Endodermal cell (in vitro differentiated cells): Measurements from ENCODE around the gene AHRR. TPM values are rescaled to one million over a fixed set of nuclear protein-coding genes. Genes with fewer than 3 reads are reported as not detected.
A peak's percentile ranks its signal among the peaks of the same experiment; 100 is the strongest.

Source experiments
- DNase-seq: peaks from one replicate; pipeline ENCODE4 v3.0.0-alpha.2; 2017
- H3K27ac ChIP-seq: 2 replicates; pipeline ENCODE4 v1.5.1; 2013; ENCODE audit warnings: mild to moderate bottlenecking, low read depth, low read length, moderate library complexity
- H3K27me3 ChIP-seq: 2 replicates; pipeline ENCODE4 v1.6.1; 2013; ENCODE audit warnings: mild to moderate bottlenecking, low read length, moderate library complexity; ENCODE audit not compliant: insufficient read depth, control insufficient read depth, poor library complexity, severe bottlenecking
- H3K36me3 ChIP-seq: 2 replicates; pipeline ENCODE4 v1.7.0; 2013; ENCODE audit warnings: mild to moderate bottlenecking, low read length, moderate library complexity; ENCODE audit not compliant: control insufficient read depth, insufficient read depth
- H3K4me1 ChIP-seq: one replicate; pipeline ENCODE4 v1.7.0; 2013; ENCODE audit warnings: low read length; ENCODE audit not compliant: control insufficient read depth, insufficient read depth
- H3K4me3 ChIP-seq: 2 replicates; pipeline ENCODE4 v1.5.1; 2013; ENCODE audit warnings: mild to moderate bottlenecking, low read length, moderate library complexity
- H3K9ac ChIP-seq: 2 replicates; pipeline ENCODE4 v1.6.1; 2013; ENCODE audit warnings: mild to moderate bottlenecking, low read length, moderate library complexity; ENCODE audit not compliant: poor library complexity, severe bottlenecking; ENCODE audit errors: extremely low read depth
- H3K9me3 ChIP-seq: 2 replicates; pipeline ENCODE4 v1.6.1; 2013; ENCODE audit warnings: mild to moderate bottlenecking, low read length, moderate library complexity; ENCODE audit not compliant: control insufficient read depth
- H3K27ac Mint-ChIP-seq: 2 replicates; pipeline ENCODE4 v1.8.0; 2020; ENCODE audit warnings: mixed read lengths
- H3K27me3 Mint-ChIP-seq: 2 replicates; pipeline ENCODE4 v1.8.0; 2021; ENCODE audit warnings: mild to moderate bottlenecking, mixed read lengths; ENCODE audit not compliant: insufficient read depth
- H3K36me3 Mint-ChIP-seq: 2 replicates; pipeline ENCODE4 v1.8.0; 2020; ENCODE audit warnings: low read depth, mixed read lengths
- H3K4me1 Mint-ChIP-seq: 2 replicates; pipeline ENCODE4 v1.8.0; 2020; ENCODE audit warnings: mixed read lengths
- H3K4me3 Mint-ChIP-seq: 2 replicates; pipeline ENCODE4 v1.8.0; 2020; ENCODE audit warnings: mild to moderate bottlenecking, moderate library complexity, mixed read lengths
- H3K9me3 Mint-ChIP-seq: 2 replicates; pipeline ENCODE4 v1.8.0; 2020; ENCODE audit warnings: mild to moderate bottlenecking, mixed read lengths
- CTCF ChIP-seq: fragments of 200-600 bp; sonication (generic); conservative IDR thresholded peaks from 2 replicates; pipeline ENCODE4 v1.5.0; 2021; ENCODE audit warnings: antibody characterized with exemption, mild to moderate bottlenecking
- WGBS, 2 experiments: methylation state at CpG; one replicate each; pipeline versions ENCODE4 v1.1.5 to v1.1.7; 2013; ENCODE audit warnings: missing lambda C conversion rate in 2 of 2, mixed read lengths in 1 of 2; ENCODE audit not compliant: insufficient coverage in 1 of 2, insufficient read length in 1 of 2; 5-methylcytosine and 5-hydroxymethylcytosine counted together
- total RNA-seq, 2 donors: library from RNA; stranded (reverse); fragmentation: NEBNext Ultra II Directional in 1 of 2; extraction: Animal tissue kit (Norgen Biotek cat#: 25700) in 1 of 2; gene quantifications; 2 replicates in 1 of 2; 3 replicates in 1 of 2; pipeline ENCODE4 v1.2.1, GENCODE V29; 2021

Gene AHRR
- total RNA-seq, 2 donors from 2014 or later, result 1.4 to 2.0 TPM

GRCh38 chr5:466661-467310, 145.3 kb downstream of the AHRR start:
- no peak overlapping the region for H3K27ac ChIP-seq
- H3K4me1 ChIP-seq, result no peaks in the 10 kb centered on the region
- Mint-ChIP-seq H3K27me3 (no peaks in the 10 kb centered on the region), H3K4me1 (peaks cover 4% of the 10 kb centered on the region), H3K9me3 (no peaks in the 10 kb centered on the region), H3K36me3 (peaks cover 27% of the 10 kb centered on the region), H3K4me3 (no peak overlapping the region), H3K27ac (no peak overlapping the region)
- H3K36me3 ChIP-seq, result peaks cover 7% of the 10 kb centered on the region
- no peak overlapping the region for H3K9ac ChIP-seq
- H3K4me3 ChIP-seq, result no peak overlapping the region
- WGBS, 2 experiments, result 96 to 97% methylated on average over 25 to 30 of the region's 30 CpGs
- H3K27me3 ChIP-seq, result no peaks in the 10 kb centered on the region
- TF ChIP-seq CTCF, result no peak
- peak; percentile 31 for DNase-seq
- no peaks in the 10 kb centered on the region for H3K9me3 ChIP-seq

- H3K36me3 ChIP-seq, result no peaks in the 10 kb centered on the region
- DNase-seq, result peak; percentile 22
Measured at GRCh38 chr5:468401-468800, 146.9 kb downstream of the AHRR start.

GRCh38 chr5:469752-470483, 148.4 kb downstream of the AHRR start:
- H3K9me3 ChIP-seq, result no peaks in the 10 kb centered on the region
- no peak overlapping the region for H3K27ac Mint-ChIP-seq

More at GRCh38 chr5:468401-468800, 146.9 kb downstream of the AHRR start:
- no peak overlapping the region for H3K27ac Mint-ChIP-seq
- peaks cover 13% of the 10 kb centered on the region for H3K36me3 Mint-ChIP-seq
- Histone ChIP-seq H3K4me1 (no peaks in the 10 kb centered on the region), H3K27ac (no peak overlapping the region), H3K4me3 (no peak overlapping the region), H3K27me3 (no peaks in the 10 kb centered on the region), H3K9ac (no peak overlapping the region), H3K9me3 (no peaks in the 10 kb centered on the region)
- no peak for TF ChIP-seq CTCF
- H3K4me1 Mint-ChIP-seq, result peaks cover 6% of the 10 kb centered on the region
- no peaks in the 10 kb centered on the region for H3K27me3 Mint-ChIP-seq
- no peaks in the 10 kb centered on the region for H3K9me3 Mint-ChIP-seq
- 96 to 100% methylated on average over 4 to 5 of the region's 6 CpGs for WGBS, 2 experiments
- no peak overlapping the region for H3K4me3 Mint-ChIP-seq

More at GRCh38 chr5:469752-470483, 148.4 kb downstream of the AHRR start:
- WGBS, 2 experiments, result 95% methylated on average over 13 to 19 of the region's 19 CpGs
- no peak overlapping the region for H3K4me3 ChIP-seq
- no peak overlapping the region for H3K9ac ChIP-seq
- H3K27me3 Mint-ChIP-seq, result peaks cover 3% of the 10 kb centered on the region
- H3K4me3 Mint-ChIP-seq, result no peak overlapping the region
- no peak overlapping the region for H3K27ac ChIP-seq
- peaks cover 2% of the 10 kb centered on the region for H3K4me1 ChIP-seq
- peaks cover 3% of the 10 kb centered on the region for H3K36me3 Mint-ChIP-seq
- peaks cover 4% of the 10 kb centered on the region for H3K27me3 ChIP-seq
- H3K36me3 ChIP-seq, result no peaks in the 10 kb centered on the region
- H3K9me3 Mint-ChIP-seq, result no peaks in the 10 kb centered on the region
- peak; percentile 44 for TF ChIP-seq CTCF
- peaks cover 6% of the 10 kb centered on the region for H3K4me1 Mint-ChIP-seq
- DNase-seq, result peak; percentile 39
